Heart left ventricle (tissue), 13 donors: ENCODE results near the gene CDH23.

Experiments used
- CTCF ChIP-seq, 12 donors: fragments of 200-600 bp; sonication (generic) in 4 of 12; IDR thresholded peaks; one replicate each; pipeline versions ENCODE4 v1.5.0 to v1.8.0; 2018 to 2022; ENCODE audit warnings: antibody characterized with exemption in 12 of 12, mild to moderate bottlenecking in 5 of 12
- POLR2A ChIP-seq, 2 donors: fragments of 450-650 bp; IDR thresholded peaks; one replicate each; pipeline ENCODE4 v1.6.1; 2017; ENCODE audit warnings: antibody characterized with exemption in 2 of 2, mild to moderate bottlenecking in 2 of 2, moderate library complexity in 2 of 2
- donor health status: ischemic (EF 13 %, LVEDD 7.1; RV severe dilation, severe dysfunction).
- donor health status: DM: no; HTN: yes; CAD: no.
- donor health status: DM: no; HTN: no; CAD: no.
- donor health status: ischemic (EF 25% LVEDD 6.9; RV normal size, moderate dysfunction).
- donor health status: ischemic (EF 25% LVEDD 5.7; RV mildly dilated, moderate dysfunction).
- donor health status: ischemic (EF 35%, LVEDD 5.7; RV mildly dilated, moderate dysfunction).
- donor health status: nonischemic (EF 11% LVEDD 7.7; RV severe dilation, severe dysfunction).
- donor health status: DM: yes; HTN: yes; CAD: no.
- donor health status: PGD.
- donor health status: ischemic (EF 29% LVEDD 5.4; RV normal size, mild dysfunction).
- donor health status: nonischemic (EF 23%, LVEDD 6.1; RV moderate dilation, normal function).

DNA sequence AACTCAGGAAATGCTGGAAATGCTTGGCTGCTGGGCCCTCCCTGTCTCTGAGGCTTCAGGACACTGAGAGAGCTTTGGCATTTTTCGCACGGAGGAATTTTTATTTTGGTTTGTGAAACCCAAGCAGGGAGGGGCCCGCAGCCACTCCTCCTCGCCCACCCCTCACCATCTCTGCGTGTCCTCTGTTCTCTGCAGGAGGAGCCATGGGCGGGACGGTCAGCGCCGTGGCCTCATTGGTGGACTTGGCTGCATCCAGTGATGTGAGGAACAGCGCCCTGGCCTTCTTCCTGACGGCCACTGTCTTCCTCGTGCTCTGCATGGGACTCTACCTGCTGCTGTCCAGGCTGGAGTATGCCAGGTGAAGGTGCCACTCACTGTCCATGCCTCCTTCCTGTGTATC is 40.8 kb upstream of the CDH23 start:
- TF ChIP-seq CTCF (IDR thresholded peaks at IDR 0.05) (no peak), POLR2A (IDR thresholded peaks at IDR 0.05) (no peak)
